GM19025 (cell line): ENCODE results near the gene EID1.
"Not testable (repeated sequence)": the region's sequence is repeated elsewhere in the genome, so short reads cannot be mapped to it uniquely, and the experiment has no call there.

Experiments used
- ATAC-seq: cut with Tn5 transposase; IDR thresholded peaks from one replicate; pipeline ENCODE4 v1.9.1; 2021; ENCODE audit warnings: mild to moderate bottlenecking, low read depth, moderate library complexity; ENCODE audit not compliant: unreplicated experiment

EID1 gene

GRCh38 chr15:48905216-48905615 lies 27.3 kb downstream of the EID1 start:
- no peak for ATAC-seq

- no peak for ATAC-seq
Observed at GRCh38 chr15:48905847-48906246, 27.9 kb downstream of the EID1 start.

GRCh38 chr15:48909313-48909712 lies 31.4 kb downstream of the EID1 start:
- ATAC-seq = not testable (repeated sequence)

- ATAC-seq = not testable (repeated sequence)
Observed at GRCh38 chr15:48910554-48910953, 32.6 kb downstream of the EID1 start.

GRCh38 chr15:48913141-48913540 lies 35.2 kb downstream of the EID1 start:
- ATAC-seq = no peak

GRCh38 chr15:48914717-48915116 lies 36.8 kb downstream of the EID1 start:
- no peak for ATAC-seq

GRCh38 chr15:48915861-48916260 lies 37.9 kb downstream of the EID1 start:
- ATAC-seq = no peak

- no peak for ATAC-seq
Observed at GRCh38 chr15:48916721-48917120, 38.8 kb downstream of the EID1 start.

- no peak for ATAC-seq
Observed at GRCh38 chr15:48922046-48922445, 44.1 kb downstream of the EID1 start.

GRCh38 chr15:48924528-48925393 lies 46.8 kb downstream of the EID1 start:
- no peak for ATAC-seq

GRCh38 chr15:48925714-48926223 lies 47.8 kb downstream of the EID1 start:
- ATAC-seq = no peak

GRCh38 chr15:48928877-48929538 lies 51.1 kb downstream of the EID1 start:
- ATAC-seq = no peak

GRCh38 chr15:48929661-48930060 lies 51.7 kb downstream of the EID1 start:
- ATAC-seq = no peak
